SK-N-SH treated with all-trans-retinoic acid at 6 μM for 48 hours (cell line): ENCODE measurements around the gene FICD.
"Not testable (repeated sequence)": the region's sequence is repeated elsewhere in the genome, so short reads cannot be mapped to it uniquely, and the experiment has no call there.

ENCODE experiments used
- ATAC-seq: fragments of 200-7000 bp; cut with Tn5 transposase; 3 replicates; pipeline ENCODE4 v1.9.1; 2020; ENCODE audit warnings: mild to moderate bottlenecking, moderate library complexity
- ARNTL ChIP-seq: fragments of 450-650 bp; formaldehyde crosslinking; IDR thresholded peaks from 2 replicates; pipeline ENCODE4 v1.5.0; 2020; ENCODE audit warnings: low read depth, mild to moderate bottlenecking, moderate library complexity, borderline replicate concordance
- BACH2 ChIP-seq: fragments of 250-450 bp; sonication (Bioruptor Pico); IDR thresholded peaks from 2 replicates; pipeline ENCODE4 v1.9.0; 2021; ENCODE audit warnings: mild to moderate bottlenecking, borderline replicate concordance
- CREB5 ChIP-seq: fragments of 250-450 bp; sonication (Bioruptor Pico); IDR thresholded peaks from 2 replicates; pipeline ENCODE4 v1.5.1; 2020; ENCODE audit warnings: low read depth, mild to moderate bottlenecking, moderate library complexity
- CSDC2 ChIP-seq: fragments of 250-450 bp; sonication (Bioruptor Pico); IDR thresholded peaks from 2 replicates; pipeline ENCODE4 v1.5.0; 2020; ENCODE audit warnings: mild to moderate bottlenecking, moderate library complexity
- CSRNP3 ChIP-seq: fragments of 250-450 bp; sonication (Bioruptor Pico); IDR thresholded peaks from 2 replicates; pipeline ENCODE4 v1.5.1; 2021; ENCODE audit warnings: mild to moderate bottlenecking, moderate library complexity
- ESRRG ChIP-seq: fragments of 250-450 bp; sonication (Bioruptor Pico); IDR thresholded peaks from 2 replicates; pipeline ENCODE4 v1.6.1; 2021; ENCODE audit warnings: mild to moderate bottlenecking
- GLIS3 ChIP-seq: fragments of 250-450 bp; sonication (Bioruptor Pico); IDR thresholded peaks from 2 replicates; pipeline ENCODE4 v1.5.0; 2020; ENCODE audit warnings: mild to moderate bottlenecking, moderate library complexity
- ISL1 ChIP-seq: fragments of 250-450 bp; sonication (Bioruptor Pico); IDR thresholded peaks from 2 replicates; pipeline ENCODE4 v2.1.2; 2022; ENCODE audit warnings: mild to moderate bottlenecking, moderate library complexity
- OSR1 ChIP-seq: fragments of 250-450 bp; sonication (Bioruptor Pico); IDR thresholded peaks from 2 replicates; pipeline ENCODE4 v1.8.0; 2022; ENCODE audit warnings: moderate library complexity, mild to moderate bottlenecking, inconsistent platforms
- PPARA ChIP-seq: fragments of 250-450 bp; sonication (Bioruptor Pico); IDR thresholded peaks from 2 replicates; pipeline ENCODE4 v1.5.0; 2020; ENCODE audit warnings: mild to moderate bottlenecking, borderline replicate concordance
- RARB ChIP-seq: fragments of 250-450 bp; sonication (Bioruptor Pico); IDR thresholded peaks from 2 replicates; pipeline ENCODE4 v1.8.0; 2021; ENCODE audit warnings: mild to moderate bottlenecking, moderate library complexity
- TCF4 ChIP-seq: fragments of 250-450 bp; sonication (Bioruptor Pico); IDR thresholded peaks from 2 replicates; pipeline ENCODE4 v1.8.0; 2021; ENCODE audit warnings: mild to moderate bottlenecking, moderate library complexity, borderline replicate concordance
- TOX ChIP-seq: fragments of 250-450 bp; sonication (Bioruptor Pico); IDR thresholded peaks from 2 replicates; pipeline ENCODE4 v1.8.0; 2021; ENCODE audit warnings: mild to moderate bottlenecking, moderate library complexity, borderline replicate concordance
- TSHZ2 ChIP-seq: fragments of 250-450 bp; sonication (Bioruptor Pico); IDR thresholded peaks from 2 replicates; pipeline ENCODE4 v1.5.0; 2020; ENCODE audit warnings: mild to moderate bottlenecking, moderate library complexity
- ZC3H10 ChIP-seq: fragments of 250-450 bp; sonication (Bioruptor Pico); IDR thresholded peaks from 2 replicates; pipeline ENCODE4 v1.5.1; 2021; ENCODE audit warnings: mild to moderate bottlenecking, moderate library complexity
- ZFP3 ChIP-seq: fragments of 250-450 bp; sonication (Bioruptor Pico); IDR thresholded peaks from 2 replicates; pipeline ENCODE4 v1.5.0; 2020; ENCODE audit warnings: mild to moderate bottlenecking, moderate library complexity
- ZFP30 ChIP-seq: fragments of 450-650 bp; formaldehyde crosslinking; IDR thresholded peaks from 2 replicates; pipeline ENCODE4 v1.5.0; 2022; ENCODE audit warnings: mild to moderate bottlenecking, moderate library complexity
- ZNF565 ChIP-seq: fragments of 450-650 bp; formaldehyde crosslinking; conservative IDR thresholded peaks from 2 replicates; pipeline ENCODE4 v1.5.0; 2020; ENCODE audit warnings: low read depth, mild to moderate bottlenecking, moderate library complexity
- ZNF70 ChIP-seq: fragments of 450-650 bp; formaldehyde crosslinking; IDR thresholded peaks from 2 replicates; pipeline ENCODE4 v1.5.0; 2020; ENCODE audit warnings: mild to moderate bottlenecking, moderate library complexity
- ZNF8 ChIP-seq: fragments of 450-650 bp; formaldehyde crosslinking; IDR thresholded peaks from 2 replicates; pipeline ENCODE4 v1.5.0; 2020; ENCODE audit warnings: mild to moderate bottlenecking, moderate library complexity
- TF ChIP-seq, protein P1 (sequence below): fragments of 250-450 bp; sonication (Bioruptor Pico); IDR thresholded peaks from 2 replicates; pipeline ENCODE4 v1.8.0; 2020; ENCODE audit warnings: mild to moderate bottlenecking, moderate library complexity, borderline replicate concordance

Gene FICD

GRCh38 chr12:108548954-108549521, 34.0 kb downstream of the FICD start:
- ATAC-seq: no peak
- TF ChIP-seq PPARA (CRISPR knock-in tag) (no peak), ZNF565 (CRISPR knock-in tag) (no peak), ESRRG (CRISPR knock-in tag) (no peak), ZC3H10 (CRISPR knock-in tag) (no peak), RARB (no peak), TCF4 (CRISPR knock-in tag) (no peak), OSR1 (no peak), ZFP3 (CRISPR knock-in tag) (no peak)
- TF ChIP-seq, protein P1, sequence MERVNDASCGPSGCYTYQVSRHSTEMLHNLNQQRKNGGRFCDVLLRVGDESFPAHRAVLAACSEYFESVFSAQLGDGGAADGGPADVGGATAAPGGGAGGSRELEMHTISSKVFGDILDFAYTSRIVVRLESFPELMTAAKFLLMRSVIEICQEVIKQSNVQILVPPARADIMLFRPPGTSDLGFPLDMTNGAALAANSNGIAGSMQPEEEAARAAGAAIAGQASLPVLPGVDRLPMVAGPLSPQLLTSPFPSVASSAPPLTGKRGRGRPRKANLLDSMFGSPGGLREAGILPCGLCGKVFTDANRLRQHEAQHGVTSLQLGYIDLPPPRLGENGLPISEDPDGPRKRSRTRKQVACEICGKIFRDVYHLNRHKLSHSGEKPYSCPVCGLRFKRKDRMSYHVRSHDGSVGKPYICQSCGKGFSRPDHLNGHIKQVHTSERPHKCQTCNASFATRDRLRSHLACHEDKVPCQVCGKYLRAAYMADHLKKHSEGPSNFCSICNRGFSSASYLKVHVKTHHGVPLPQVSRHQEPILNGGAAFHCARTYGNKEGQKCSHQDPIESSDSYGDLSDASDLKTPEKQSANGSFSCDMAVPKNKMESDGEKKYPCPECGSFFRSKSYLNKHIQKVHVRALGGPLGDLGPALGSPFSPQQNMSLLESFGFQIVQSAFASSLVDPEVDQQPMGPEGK (CRISPR knock-in tag): no peak

- peak; percentile 66 for ATAC-seq
- TF ChIP-seq ZNF8 (CRISPR knock-in tag): no peak
- no peak for TF ChIP-seq RARB
- no peak for TF ChIP-seq CREB5 (CRISPR knock-in tag)
- TF ChIP-seq ISL1 (CRISPR knock-in tag): peak; percentile 20; the same call in 1 of the 2 replicates
- TF ChIP-seq CSDC2 (CRISPR knock-in tag): no peak
- no peak for TF ChIP-seq TOX
These were observed 36.5 kb downstream of the FICD start for GRCh38 chr12:108551535-108551934.

- TF ChIP-seq ESRRG (CRISPR knock-in tag): no peak
- no peak for TF ChIP-seq TSHZ2
- no peak for TF ChIP-seq ARNTL (CRISPR knock-in tag)
- no peak for TF ChIP-seq ZNF8 (CRISPR knock-in tag)
- no peak for TF ChIP-seq BACH2 (CRISPR knock-in tag)
- no peak for ATAC-seq
These were observed 38.7 kb downstream of the FICD start for GRCh38 chr12:108553799-108554198.

- not testable (repeated sequence) for ATAC-seq
These were observed 40.3 kb downstream of the FICD start for GRCh38 chr12:108555383-108555782.

GRCh38 chr12:108559007-108559655, 44.1 kb downstream of the FICD start:
- ATAC-seq: no peak
- TF ChIP-seq PPARA (CRISPR knock-in tag) (no peak), CSRNP3 (CRISPR knock-in tag) (no peak), RARB (no peak), ISL1 (CRISPR knock-in tag) (no peak), GLIS3 (CRISPR knock-in tag) (no peak), BACH2 (CRISPR knock-in tag) (no peak), ZNF565 (CRISPR knock-in tag) (no peak), TCF4 (CRISPR knock-in tag) (no peak), CSDC2 (CRISPR knock-in tag) (no peak), ZNF70 (CRISPR knock-in tag) (no peak), ZFP3 (CRISPR knock-in tag) (no peak), ZFP30 (CRISPR knock-in tag) (no peak), TOX (no peak), TSHZ2 (no peak)
